ENCODE data around the gene IER5L.

IER5L gene

DNA sequence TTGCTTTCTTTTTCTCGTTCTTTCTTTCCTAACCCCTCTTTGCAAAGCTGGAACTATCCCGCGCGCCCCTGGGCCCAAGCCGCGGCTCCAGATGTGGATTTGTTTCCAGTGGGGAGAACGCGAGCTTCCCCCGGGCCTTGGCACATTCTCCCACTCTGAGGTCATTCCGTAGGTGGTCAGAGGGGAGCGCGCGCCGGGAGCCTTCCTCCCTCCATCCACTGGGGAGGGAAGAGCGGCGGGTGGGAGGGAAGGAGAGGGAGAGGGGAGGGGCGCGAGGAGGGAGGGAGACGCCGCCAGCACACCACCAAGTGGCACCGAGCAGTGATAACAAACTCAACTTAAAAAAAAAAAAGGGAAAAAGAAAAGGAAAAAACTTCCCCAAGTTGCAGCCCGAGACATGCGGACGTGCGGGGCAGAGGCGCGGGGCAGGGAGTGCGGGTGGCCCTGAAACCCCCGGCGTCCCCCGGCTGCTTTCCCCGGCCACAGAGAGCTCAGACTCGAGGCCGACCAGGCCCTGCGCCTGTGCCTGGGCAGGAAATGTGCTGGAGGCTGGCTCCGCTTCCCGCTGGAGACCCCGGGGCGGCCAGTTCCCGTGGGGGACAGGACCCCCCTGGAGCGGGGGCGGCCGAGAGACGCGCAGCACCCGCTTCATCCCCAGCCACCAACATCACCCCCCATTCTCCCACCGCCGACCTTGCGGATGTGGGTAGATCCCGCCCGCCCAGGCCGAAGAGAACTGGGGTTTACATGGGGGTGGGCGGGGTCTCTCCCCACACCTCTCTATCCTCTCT lies 3.1 kb downstream of the IER5L start:
- Mint-ChIP-seq H3K36me3 (ENCODE audit: low read depth) (no peaks in the 10 kb centered on the region), H3K4me1 (peaks cover 16% of the 10 kb centered on the region), H3K9me3 (no peaks in the 10 kb centered on the region), H3K27ac (peak overlapping the region; percentile 99), H3K27me3 (ENCODE audit: low read depth) (peaks cover 9% of the 10 kb centered on the region), H3K4me3 (peak overlapping the region; percentile 93 to 97 (median 94))
- TF ChIP-seq, protein P1, sequence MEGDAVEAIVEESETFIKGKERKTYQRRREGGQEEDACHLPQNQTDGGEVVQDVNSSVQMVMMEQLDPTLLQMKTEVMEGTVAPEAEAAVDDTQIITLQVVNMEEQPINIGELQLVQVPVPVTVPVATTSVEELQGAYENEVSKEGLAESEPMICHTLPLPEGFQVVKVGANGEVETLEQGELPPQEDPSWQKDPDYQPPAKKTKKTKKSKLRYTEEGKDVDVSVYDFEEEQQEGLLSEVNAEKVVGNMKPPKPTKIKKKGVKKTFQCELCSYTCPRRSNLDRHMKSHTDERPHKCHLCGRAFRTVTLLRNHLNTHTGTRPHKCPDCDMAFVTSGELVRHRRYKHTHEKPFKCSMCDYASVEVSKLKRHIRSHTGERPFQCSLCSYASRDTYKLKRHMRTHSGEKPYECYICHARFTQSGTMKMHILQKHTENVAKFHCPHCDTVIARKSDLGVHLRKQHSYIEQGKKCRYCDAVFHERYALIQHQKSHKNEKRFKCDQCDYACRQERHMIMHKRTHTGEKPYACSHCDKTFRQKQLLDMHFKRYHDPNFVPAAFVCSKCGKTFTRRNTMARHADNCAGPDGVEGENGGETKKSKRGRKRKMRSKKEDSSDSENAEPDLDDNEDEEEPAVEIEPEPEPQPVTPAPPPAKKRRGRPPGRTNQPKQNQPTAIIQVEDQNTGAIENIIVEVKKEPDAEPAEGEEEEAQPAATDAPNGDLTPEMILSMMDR (IDR thresholded peaks at IDR 0.05; ENCODE audit: unreplicated experiment in 3 of 3) = peak in 1 of 3 experiments; percentile 16

DNA sequence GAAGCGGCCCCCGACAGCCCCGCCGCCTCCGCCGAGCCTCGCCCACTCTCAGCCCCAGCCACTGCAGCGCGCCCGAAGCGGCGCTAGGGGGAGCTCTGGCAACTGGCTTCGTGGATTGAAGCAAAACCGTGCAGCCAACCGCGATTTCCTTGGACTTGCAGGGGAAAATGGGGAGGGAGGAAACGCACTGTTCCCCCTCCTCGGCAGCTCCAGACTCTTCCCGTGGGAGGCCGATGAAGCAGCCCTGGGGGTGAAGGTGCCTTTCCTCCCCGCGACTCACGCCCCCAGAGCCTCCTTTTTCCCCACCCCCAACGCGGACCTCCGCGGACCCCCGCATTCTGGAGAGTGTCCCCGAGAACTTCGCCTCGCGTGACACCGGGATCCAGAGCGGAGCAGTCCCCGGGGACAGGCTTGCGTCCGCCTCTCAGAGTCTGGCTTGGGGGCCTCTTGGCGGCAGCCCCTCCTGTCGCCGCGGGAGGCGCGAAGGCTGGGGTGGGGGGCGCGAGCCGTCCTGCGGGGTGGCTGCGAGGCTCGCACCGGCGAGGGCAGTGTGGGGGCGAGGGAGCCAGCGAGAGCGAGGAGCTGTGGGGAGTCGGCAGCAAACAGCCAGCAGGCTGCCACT lies 3.8 kb downstream of the IER5L start:
- peak overlapping the region; percentile 99 for H3K27ac Mint-ChIP-seq
- peaks cover 16% of the 10 kb centered on the region for H3K4me1 Mint-ChIP-seq
- H3K36me3 Mint-ChIP-seq (ENCODE audit: low read depth) = no peaks in the 10 kb centered on the region
- no peaks in the 10 kb centered on the region for H3K9me3 Mint-ChIP-seq
- TF ChIP-seq, protein P1 (IDR thresholded peaks at IDR 0.05; ENCODE audit: unreplicated experiment in 3 of 3) = peak; percentile 96 to 98 (median 98)
- H3K4me3 Mint-ChIP-seq = peak overlapping the region; percentile 93 to 97 (median 93)
- peaks cover 9% of the 10 kb centered on the region for H3K27me3 Mint-ChIP-seq (ENCODE audit: low read depth)

DNA sequence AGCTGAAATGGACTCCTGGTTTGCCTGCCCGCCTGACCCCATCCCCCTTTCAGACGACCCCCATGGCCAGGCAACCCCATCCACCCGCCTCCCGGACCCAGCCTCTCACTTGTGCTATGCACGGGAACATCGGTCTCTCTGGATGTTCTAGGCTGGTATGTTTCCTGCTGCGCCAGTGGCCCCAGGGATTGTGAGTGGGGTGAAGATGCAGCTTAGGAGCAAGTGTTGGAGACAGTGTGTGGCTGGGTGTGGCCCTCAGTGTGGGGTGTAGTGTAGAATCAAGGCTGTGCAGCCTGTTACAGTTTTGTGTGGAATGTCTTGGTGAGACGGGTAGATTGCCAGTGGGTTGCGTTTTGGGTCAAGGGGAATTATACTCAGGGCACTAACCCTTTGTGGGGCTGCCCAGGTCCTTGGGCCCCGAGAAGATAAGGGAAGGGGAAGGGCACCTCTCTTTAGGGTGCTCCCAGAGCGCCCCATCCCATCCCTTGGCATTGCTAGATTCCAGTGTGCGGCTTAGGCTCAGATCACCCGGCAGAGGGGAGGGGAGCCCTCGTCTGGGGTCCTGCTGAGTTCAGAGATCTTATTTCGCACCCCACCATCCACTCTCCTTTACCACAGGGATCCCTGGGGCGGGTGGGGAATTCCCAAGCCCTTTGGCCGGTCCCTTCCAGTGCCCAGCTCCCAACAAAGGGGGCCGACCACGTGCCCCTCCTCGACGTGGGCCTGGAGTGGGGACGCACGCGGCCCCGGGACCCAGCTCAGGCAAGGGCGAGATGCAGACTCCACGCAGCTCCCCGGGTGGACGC lies 4.6 kb downstream of the IER5L start:
- Mint-ChIP-seq H3K36me3 (ENCODE audit: low read depth) (no peaks in the 10 kb centered on the region), H3K4me1 (peaks cover 12% of the 10 kb centered on the region), H3K27me3 (ENCODE audit: low read depth) (peaks cover 4% of the 10 kb centered on the region), H3K27ac (peak overlapping the region; percentile 99), H3K4me3 (peak overlapping the region; percentile 80 to 97 (median 93)), H3K9me3 (no peaks in the 10 kb centered on the region)
- TF ChIP-seq, protein P1 (IDR thresholded peaks at IDR 0.05; ENCODE audit: unreplicated experiment in 3 of 3) = no peak

DNA sequence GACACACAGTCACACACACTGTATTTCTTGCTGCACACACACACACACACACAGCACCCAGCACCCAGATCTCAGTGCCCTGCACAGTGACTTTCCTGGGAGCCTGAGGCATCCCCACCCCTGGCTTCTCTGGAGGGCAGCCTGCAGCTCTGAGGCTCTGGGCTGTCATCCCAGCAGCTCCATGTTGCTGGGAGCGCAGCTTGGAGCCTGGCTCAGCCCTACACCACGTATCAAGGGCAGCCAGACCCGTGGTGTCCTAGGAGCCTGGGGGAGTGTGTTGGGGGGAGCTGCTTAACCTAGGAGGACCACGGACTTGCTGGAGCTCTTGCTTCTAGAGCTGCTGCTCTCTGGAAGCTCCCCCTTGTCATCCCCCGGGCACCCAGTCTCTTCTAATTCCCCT lies 5.2 kb downstream of the IER5L start:
- Mint-ChIP-seq H3K27me3 (ENCODE audit: low read depth) (peaks cover 4% of the 10 kb centered on the region), H3K9me3 (no peaks in the 10 kb centered on the region), H3K27ac (peak overlapping the region; percentile 91 to 99 (median 99)), H3K36me3 (ENCODE audit: low read depth) (no peaks in the 10 kb centered on the region), H3K4me1 (peaks cover 16% of the 10 kb centered on the region), H3K4me3 (peak overlapping the region in 2 of 3 experiments; percentile 78 to 79)
- TF ChIP-seq, protein P1 (IDR thresholded peaks at IDR 0.05; ENCODE audit: unreplicated experiment in 3 of 3) = no peak

DNA sequence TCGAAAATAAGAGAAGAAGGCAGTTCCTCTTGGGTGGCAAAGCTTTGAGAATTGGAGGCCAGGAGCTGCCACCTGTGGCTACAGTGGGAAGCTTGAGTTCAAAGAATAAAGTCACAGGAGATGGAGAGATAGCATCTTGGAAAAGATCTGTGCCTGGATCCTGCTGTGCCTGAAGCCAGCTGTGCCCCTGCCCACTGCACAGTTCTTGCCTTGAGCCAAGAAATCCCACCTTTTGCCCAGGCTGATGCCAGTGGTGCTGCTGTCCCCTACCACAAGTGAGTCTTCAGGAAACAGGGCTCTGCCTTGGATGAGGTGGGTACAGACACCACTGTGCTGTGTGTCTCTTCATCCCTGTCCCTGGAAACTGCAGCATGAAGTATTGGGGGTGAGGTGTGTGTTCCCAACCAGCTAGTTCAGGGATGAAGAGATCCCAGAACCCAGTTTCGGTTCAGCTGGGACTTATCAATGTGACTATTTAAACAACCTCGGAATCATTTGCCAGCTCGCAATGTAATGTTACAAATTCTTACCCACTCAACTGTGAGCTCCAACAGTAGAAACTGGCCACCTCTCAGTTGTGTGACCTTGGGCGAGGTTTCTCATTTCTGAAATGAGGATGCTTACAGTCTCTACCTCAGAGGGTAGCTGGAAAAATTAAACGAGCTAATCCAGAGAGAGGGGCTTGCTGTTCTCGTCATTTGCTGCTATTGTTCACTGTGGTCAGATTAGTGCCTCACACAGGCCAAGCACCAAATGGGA lies 5.9 kb downstream of the IER5L start:
- H3K27me3 Mint-ChIP-seq (ENCODE audit: low read depth) = peaks cover 4% of the 10 kb centered on the region
- H3K9me3 Mint-ChIP-seq = no peaks in the 10 kb centered on the region
- TF ChIP-seq, protein P1 (IDR thresholded peaks at IDR 0.05; ENCODE audit: unreplicated experiment in 3 of 3) = no peak
- peak overlapping the region; percentile 81 to 99 (median 91) for H3K27ac Mint-ChIP-seq
- H3K4me1 Mint-ChIP-seq = peaks cover 22% of the 10 kb centered on the region
- H3K4me3 Mint-ChIP-seq = peak overlapping the region in 2 of 3 experiments; percentile 78 to 79
- H3K36me3 Mint-ChIP-seq (ENCODE audit: low read depth) = no peaks in the 10 kb centered on the region
